ENCODE results near the gene ZNF202.

- TF ChIP-seq EZH2phosphoT487 (IDR thresholded peaks at IDR 0.05; ENCODE audit: borderline replicate concordance, low read length) (no peak), CTCF (conservative IDR thresholded peaks at IDR 0.05; ENCODE audit: low read depth, low read length) (no peak), EZH2 (IDR thresholded peaks at IDR 0.05; ENCODE audit: low read length, unreplicated experiment) (no peak)
Observed at GRCh38 chr11:123683428-123684170, 57.9 kb downstream of the ZNF202 start.
